Endothelial cell of umbilical vein (primary cell): Measurements from ENCODE around the gene DERA.

Experiments used
- EZH2 ChIP-seq: IDR thresholded peaks from 2 replicates; pipeline ENCODE4 v1.6.1; 2012; ENCODE audit warnings: borderline replicate concordance, low read depth, mild to moderate bottlenecking, moderate library complexity, low read length, inconsistent platforms; ENCODE audit not compliant: severe bottlenecking
- GATA2 ChIP-seq: IDR thresholded peaks from 2 replicates; pipeline ENCODE4 v1.7.0; 2011; ENCODE audit warnings: low read depth, mild to moderate bottlenecking, moderate library complexity, mixed read lengths, low read length; ENCODE audit not compliant: insufficient read length, insufficient read depth
- JUN ChIP-seq: IDR thresholded peaks from 2 replicates; pipeline ENCODE4 v1.6.1; 2011; ENCODE audit warnings: borderline replicate concordance, low read depth; ENCODE audit not compliant: insufficient read length, insufficient read depth
- POLR2A ChIP-seq: IDR thresholded peaks from 2 replicates; pipeline ENCODE4 v1.6.1; 2012; ENCODE audit warnings: low read depth, mild to moderate bottlenecking, control low read depth, low read length
- POLR2AphosphoS5 ChIP-seq: IDR thresholded peaks from 2 replicates; pipeline ENCODE4 v1.6.1; 2012; ENCODE audit warnings: low read depth, mild to moderate bottlenecking, control low read depth, low read length, moderate library complexity; ENCODE audit not compliant: insufficient read depth
- TF ChIP-seq, protein P1 (sequence below), 2 donors: IDR thresholded peaks; 1 replicate in 1 of 2; 2 replicates in 1 of 2; pipeline ENCODE4 v1.5.1; 2011; ENCODE audit warnings: low read length in 2 of 2, mild to moderate bottlenecking in 2 of 2, moderate library complexity in 2 of 2, control low read depth in 1 of 2, inconsistent platforms in 1 of 2, low read depth in 1 of 2; ENCODE audit not compliant: insufficient read depth in 1 of 2; ENCODE audit errors: extremely low read depth in 1 of 2
- TF ChIP-seq, protein P2 (sequence below): IDR thresholded peaks from 2 replicates; pipeline ENCODE4 v1.6.1; 2011; ENCODE audit not compliant: insufficient read depth, insufficient read length

DNA sequence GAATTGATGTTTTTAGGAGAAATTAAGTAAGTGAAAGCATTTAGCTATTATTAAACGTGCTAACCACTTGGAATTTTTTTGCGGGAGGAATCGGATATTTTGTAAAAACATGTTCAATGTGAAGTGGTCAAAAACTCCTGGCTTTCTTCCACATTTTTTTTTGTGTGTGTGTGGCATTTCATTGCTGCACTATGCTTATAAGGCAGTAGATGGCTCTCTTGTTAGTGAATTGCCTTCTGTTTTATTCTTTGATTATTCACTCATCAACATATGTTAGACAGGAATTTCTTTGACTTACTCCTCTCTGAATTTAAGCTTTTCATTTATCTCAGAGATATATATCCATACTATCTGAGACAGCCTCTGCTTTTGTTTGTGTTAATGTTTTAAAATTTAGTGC lies 71.3 kb downstream of the DERA start:
- TF ChIP-seq, protein P1, sequence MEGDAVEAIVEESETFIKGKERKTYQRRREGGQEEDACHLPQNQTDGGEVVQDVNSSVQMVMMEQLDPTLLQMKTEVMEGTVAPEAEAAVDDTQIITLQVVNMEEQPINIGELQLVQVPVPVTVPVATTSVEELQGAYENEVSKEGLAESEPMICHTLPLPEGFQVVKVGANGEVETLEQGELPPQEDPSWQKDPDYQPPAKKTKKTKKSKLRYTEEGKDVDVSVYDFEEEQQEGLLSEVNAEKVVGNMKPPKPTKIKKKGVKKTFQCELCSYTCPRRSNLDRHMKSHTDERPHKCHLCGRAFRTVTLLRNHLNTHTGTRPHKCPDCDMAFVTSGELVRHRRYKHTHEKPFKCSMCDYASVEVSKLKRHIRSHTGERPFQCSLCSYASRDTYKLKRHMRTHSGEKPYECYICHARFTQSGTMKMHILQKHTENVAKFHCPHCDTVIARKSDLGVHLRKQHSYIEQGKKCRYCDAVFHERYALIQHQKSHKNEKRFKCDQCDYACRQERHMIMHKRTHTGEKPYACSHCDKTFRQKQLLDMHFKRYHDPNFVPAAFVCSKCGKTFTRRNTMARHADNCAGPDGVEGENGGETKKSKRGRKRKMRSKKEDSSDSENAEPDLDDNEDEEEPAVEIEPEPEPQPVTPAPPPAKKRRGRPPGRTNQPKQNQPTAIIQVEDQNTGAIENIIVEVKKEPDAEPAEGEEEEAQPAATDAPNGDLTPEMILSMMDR (IDR thresholded peaks at IDR 0.05; ENCODE audit: extremely low read depth in 1 of 2, insufficient read depth in 1 of 2, low read depth in 1 of 2, low read length in 2 of 2): peak; percentile 38 to 54
- TF ChIP-seq EZH2 (no peak), POLR2A (no peak), POLR2AphosphoS5 (no peak), JUN (no peak), GATA2 (no peak)
- TF ChIP-seq, protein P2, sequence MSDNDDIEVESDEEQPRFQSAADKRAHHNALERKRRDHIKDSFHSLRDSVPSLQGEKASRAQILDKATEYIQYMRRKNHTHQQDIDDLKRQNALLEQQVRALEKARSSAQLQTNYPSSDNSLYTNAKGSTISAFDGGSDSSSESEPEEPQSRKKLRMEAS: no peak
